OCI-LY1 (cell line): Measurements from ENCODE around the gene GALNT2.

ENCODE experiments used
- CTCF ChIP-seq: fragments of 200-600 bp; sonication (generic), shearing (Covaris generic); IDR thresholded peaks from 2 replicates; pipeline ENCODE4 v1.5.1; 2017; ENCODE audit warnings: mild to moderate bottlenecking, antibody characterized with exemption, low read length, moderate library complexity, mixed read lengths
- EZH2 ChIP-seq: fragments of 200-600 bp; sonication (generic), shearing (Covaris generic); IDR thresholded peaks from 2 replicates; pipeline ENCODE4 v1.8.0; 2017; ENCODE audit warnings: borderline replicate concordance, mixed run types, mild to moderate bottlenecking, antibody characterized with exemption, low read length, moderate library complexity, mixed read lengths

DNA sequence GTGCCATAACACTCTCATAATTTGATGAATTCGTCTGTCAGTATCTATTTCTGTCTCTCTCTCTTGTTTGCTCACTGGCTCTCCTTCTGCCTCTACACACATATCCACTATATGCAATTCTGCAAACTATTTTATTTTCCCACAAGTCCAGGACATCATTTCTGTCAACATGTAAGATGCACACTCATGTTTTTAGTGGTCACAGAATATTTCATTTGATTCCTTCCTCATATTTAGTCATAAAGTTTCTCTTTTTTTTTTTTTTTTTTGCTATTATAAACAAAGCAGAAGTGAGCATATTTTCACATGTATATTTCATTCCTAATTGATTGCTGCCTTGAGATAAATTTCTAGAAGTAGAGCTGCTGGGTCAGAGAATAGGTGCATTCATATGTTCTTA lies 193.8 kb downstream of the GALNT2 start:
- TF ChIP-seq CTCF (no peak), EZH2 (no peak)
